Left ventricle myocardium inferior (tissue), 1 donor: ENCODE results near the gene DYNC1LI1. TPM values are rescaled to one million over a fixed set of nuclear protein-coding genes. Genes with fewer than 3 reads are reported as not detected.
A peak's percentile ranks its signal among the peaks of the same experiment; 100 is the strongest.

Experiments used
- DNase-seq: peaks from one replicate; pipeline ENCODE4 v3.0.0-alpha.2; 2020
- H3K27ac ChIP-seq: fragments of 200-600 bp; replicated peaks from 2 replicates; pipeline ENCODE4 v1.8.0; 2021
- H3K27me3 ChIP-seq: fragments of 200-600 bp; 2 replicates; pipeline ENCODE4 v1.8.0; 2021; ENCODE audit warnings: low read depth
- H3K36me3 ChIP-seq: fragments of 200-600 bp; 2 replicates; pipeline ENCODE4 v1.8.0; 2021
- H3K4me1 ChIP-seq: fragments of 200-600 bp; 2 replicates; pipeline ENCODE4 v1.8.0; 2021
- H3K4me3 ChIP-seq: fragments of 200-600 bp; 2 replicates; pipeline ENCODE4 v1.8.0; 2021; ENCODE audit warnings: mild to moderate bottlenecking, moderate library complexity
- H3K9me3 ChIP-seq: fragments of 200-600 bp; replicated peaks from 2 replicates; pipeline ENCODE4 v1.8.0; 2021
- intact Hi-C: fragments of 100-400 bp; cut with micrococcal nuclease; formaldehyde crosslinking; loops from one replicate; pipeline ENCODE4 v1.11.0; 2022
- total RNA-seq: library from RNA; stranded (reverse); fragmentation: NEBNext Ultra II Directional; extraction: Animal tissue kit (Norgen Biotek cat#: 25700); gene quantifications from one replicate; pipeline ENCODE4 v1.2.1, GENCODE V29; 2021
- TF ChIP-seq, protein P1 (sequence below): fragments of 200-600 bp; IDR thresholded peaks from 2 replicates; pipeline ENCODE4 v1.8.0; 2021; ENCODE audit warnings: antibody characterized with exemption, mild to moderate bottlenecking, borderline replicate concordance
- donor health status: DM: no; HTN: yes; CAD: no; lungs with severe emphysema.

Gene DYNC1LI1
- total RNA-seq, 1 donor from 2014 or later = 53.8 TPM

DNA sequence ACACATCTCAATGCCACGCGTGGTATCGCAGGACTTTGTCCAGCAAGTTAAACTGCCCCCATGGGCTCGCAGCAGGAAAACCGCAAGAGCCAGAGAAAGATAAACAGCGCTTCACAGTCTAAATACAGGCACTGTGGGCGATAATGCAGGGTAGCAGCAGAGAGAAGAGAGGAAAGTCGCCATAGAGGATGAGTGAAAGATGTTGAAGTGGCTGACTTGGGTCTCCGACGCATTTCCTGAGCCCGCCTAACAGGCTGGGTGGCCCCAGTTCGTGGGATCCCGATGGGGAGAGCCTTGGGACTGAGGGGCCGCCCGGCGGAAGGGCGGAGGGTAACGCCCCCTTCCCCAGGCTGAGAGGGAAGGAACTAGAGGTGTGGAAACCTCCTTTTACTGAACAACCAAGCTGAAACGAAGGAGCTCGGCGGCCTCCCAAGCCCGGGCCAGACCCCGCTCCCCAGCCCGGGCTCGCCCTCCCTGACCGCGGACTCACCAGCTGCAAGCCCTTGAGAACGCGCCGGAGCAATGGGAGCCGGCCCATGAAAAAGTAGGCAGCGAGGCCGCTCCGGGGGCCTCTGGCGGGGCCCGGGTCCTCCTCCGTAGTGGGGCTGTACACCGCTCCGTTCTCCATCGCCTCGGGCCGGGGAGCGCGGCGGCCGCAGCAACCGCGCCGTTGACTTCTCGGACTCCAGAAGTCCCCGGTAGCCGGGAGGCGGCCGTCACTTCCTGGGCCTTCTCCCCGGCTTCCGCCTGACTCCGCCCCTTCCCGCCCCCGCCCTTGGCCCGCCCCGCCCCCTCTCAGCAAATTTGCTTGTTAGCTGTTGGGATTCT lies 68.3 kb downstream of the DYNC1LI1 start, which contains the start of gene CMTM6:
Gene CMTM6 (minus strand): TSS at position 735 of the 828 bp plus-strand sequence. CDS start 107 bp downstream, at position 628.
- Histone ChIP-seq H3K4me3 (peak within 1 kb of the TSS; percentile 98), H3K9me3 (no peaks in the 10 kb centered on the region), H3K36me3 (no peaks in the 10 kb centered on the region), H3K27ac (peak within 1 kb of the TSS; percentile 98), H3K27me3 (no peaks in the 10 kb centered on the region), H3K4me1 (peaks cover 34% of the 10 kb centered on the region)
- intact Hi-C loops = no loop called here
- TF ChIP-seq, protein P1, sequence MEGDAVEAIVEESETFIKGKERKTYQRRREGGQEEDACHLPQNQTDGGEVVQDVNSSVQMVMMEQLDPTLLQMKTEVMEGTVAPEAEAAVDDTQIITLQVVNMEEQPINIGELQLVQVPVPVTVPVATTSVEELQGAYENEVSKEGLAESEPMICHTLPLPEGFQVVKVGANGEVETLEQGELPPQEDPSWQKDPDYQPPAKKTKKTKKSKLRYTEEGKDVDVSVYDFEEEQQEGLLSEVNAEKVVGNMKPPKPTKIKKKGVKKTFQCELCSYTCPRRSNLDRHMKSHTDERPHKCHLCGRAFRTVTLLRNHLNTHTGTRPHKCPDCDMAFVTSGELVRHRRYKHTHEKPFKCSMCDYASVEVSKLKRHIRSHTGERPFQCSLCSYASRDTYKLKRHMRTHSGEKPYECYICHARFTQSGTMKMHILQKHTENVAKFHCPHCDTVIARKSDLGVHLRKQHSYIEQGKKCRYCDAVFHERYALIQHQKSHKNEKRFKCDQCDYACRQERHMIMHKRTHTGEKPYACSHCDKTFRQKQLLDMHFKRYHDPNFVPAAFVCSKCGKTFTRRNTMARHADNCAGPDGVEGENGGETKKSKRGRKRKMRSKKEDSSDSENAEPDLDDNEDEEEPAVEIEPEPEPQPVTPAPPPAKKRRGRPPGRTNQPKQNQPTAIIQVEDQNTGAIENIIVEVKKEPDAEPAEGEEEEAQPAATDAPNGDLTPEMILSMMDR = no peak
- peak; percentile 86 for DNase-seq

DNA sequence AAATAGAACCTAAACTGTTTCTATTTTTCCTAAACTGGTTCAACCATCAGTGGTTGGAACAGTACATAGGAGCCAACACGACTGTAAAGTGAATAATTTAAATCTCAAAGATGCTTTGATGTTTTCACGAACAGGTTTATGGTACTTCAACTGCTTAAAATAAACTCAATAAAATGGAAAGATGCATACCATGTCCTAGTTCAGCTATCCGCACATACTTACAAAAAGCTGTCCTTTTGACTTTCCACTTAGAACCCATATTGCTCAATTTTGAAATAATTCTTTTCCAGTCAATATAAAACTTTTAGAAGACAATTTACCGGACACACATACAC lies 68.9 kb downstream of the DYNC1LI1 start:
- H3K4me1 ChIP-seq = peaks cover 34% of the 10 kb centered on the region
- no peaks in the 10 kb centered on the region for H3K9me3 ChIP-seq
- TF ChIP-seq, protein P1 = no peak
- peak overlapping the region; percentile 98 for H3K27ac ChIP-seq
- no peaks in the 10 kb centered on the region for H3K27me3 ChIP-seq
- intact Hi-C loops = no loop called here
- H3K36me3 ChIP-seq = no peaks in the 10 kb centered on the region
- peak overlapping the region; percentile 98 for H3K4me3 ChIP-seq
- DNase-seq = no peak

DNA sequence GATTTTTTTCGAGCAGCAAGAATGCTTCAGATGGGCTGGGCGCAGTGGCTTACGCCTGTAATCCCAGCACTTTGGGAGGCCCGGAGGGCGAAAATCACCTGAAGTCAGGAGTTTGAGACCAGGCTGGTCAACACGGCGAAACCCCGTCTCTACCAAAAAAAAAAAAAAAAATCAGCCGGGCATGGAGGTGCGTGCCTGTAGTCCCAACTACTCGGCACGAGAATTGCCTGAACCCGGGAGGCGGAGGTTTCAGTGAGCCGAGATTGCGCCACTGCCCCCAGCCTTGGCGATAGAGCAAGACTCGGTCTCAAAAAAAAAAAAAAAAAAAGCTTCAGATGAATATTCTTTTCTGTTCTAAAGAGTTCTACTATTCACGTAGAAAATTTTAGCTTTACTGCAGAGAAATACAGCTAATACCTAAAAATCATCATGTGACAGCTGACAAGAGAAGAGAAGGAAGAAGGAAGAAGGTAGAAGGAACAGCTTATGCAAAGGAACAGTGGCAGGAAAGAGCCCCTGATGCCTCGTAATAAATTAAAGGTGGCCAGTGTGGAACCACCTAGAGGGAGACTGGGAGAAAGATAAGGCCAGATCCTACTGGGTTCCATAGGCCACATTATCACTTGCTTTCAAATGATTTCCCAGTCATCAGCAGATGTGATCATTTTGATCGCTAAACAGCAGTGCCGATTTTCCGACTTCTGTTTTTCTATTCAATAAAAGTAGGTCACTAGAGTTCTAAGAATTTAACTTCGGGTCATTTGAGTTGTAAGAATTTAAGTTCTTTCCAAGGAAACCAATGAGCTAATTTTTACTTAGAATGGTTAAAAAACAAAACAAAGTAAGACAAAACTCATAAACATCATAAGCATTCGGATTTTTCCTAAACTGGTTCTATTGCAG lies 69.5 kb downstream of the DYNC1LI1 start:
- no peak for DNase-seq

DNA sequence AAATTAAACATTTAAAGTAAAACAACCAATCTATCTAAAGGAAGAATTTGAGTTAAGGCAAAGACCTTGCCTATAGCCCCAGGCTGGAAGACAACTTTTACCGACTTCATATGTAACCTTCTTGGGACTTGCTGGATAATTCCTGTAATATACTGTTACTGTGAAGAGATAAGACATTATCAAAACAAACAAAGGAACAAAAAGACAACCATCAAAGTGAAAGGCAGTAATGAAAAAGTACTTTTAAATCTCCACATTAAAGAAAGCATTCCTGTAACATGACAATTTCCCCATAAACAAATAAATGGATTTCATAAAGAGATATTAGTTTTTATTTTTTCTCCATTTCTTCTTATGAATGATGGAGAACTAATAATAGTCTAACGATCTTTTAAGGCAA lies 70.4 kb downstream of the DYNC1LI1 start:
- H3K27me3 ChIP-seq = no peaks in the 10 kb centered on the region
- TF ChIP-seq, protein P1 = no peak
- H3K4me3 ChIP-seq = no peak overlapping the region
- H3K27ac ChIP-seq = no peak overlapping the region
- no peaks in the 10 kb centered on the region for H3K9me3 ChIP-seq
- peaks cover 42% of the 10 kb centered on the region for H3K4me1 ChIP-seq
- H3K36me3 ChIP-seq = no peaks in the 10 kb centered on the region
- intact Hi-C loops = no loop called here
- DNase-seq = no peak

More for the DNA sequence above, 69.5 kb downstream of the DYNC1LI1 start:
- TF ChIP-seq, protein P1 = no peak
- no peaks in the 10 kb centered on the region for H3K9me3 ChIP-seq
- H3K36me3 ChIP-seq = no peaks in the 10 kb centered on the region
- peaks cover 34% of the 10 kb centered on the region for H3K4me1 ChIP-seq
- H3K27me3 ChIP-seq = no peaks in the 10 kb centered on the region
- H3K27ac ChIP-seq = peak overlapping the region; percentile 98
- H3K4me3 ChIP-seq = peak overlapping the region; percentile 98
- intact Hi-C loops = no loop called here

DNA sequence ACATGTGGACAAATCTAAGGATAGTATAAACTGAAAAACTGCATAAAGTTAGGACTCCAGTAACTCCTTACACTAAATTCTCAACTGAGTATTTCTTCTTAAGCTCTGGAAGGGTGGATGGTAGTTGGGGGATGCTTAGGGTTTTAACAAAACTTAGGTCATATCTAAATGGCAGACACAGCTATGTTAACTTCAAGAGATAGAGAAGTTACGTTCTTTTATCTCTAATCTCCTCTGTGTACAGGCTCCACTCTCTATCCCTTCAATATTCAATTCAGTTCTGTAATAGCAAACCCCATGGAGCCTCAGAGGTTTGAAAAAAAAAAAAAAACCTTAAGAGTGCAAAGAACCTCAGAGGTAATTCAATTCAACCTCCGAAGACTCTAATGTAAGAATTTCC lies 71.1 kb downstream of the DYNC1LI1 start:
- H3K4me1 ChIP-seq = peaks cover 48% of the 10 kb centered on the region
- intact Hi-C loops = no loop called here

More for the DNA sequence above, 71.1 kb downstream of the DYNC1LI1 start:
- Histone ChIP-seq H3K36me3 (no peaks in the 10 kb centered on the region), H3K27ac (no peak overlapping the region), H3K9me3 (no peaks in the 10 kb centered on the region), H3K27me3 (no peaks in the 10 kb centered on the region), H3K4me3 (no peak overlapping the region)
- DNase-seq = no peak
- TF ChIP-seq, protein P1 = no peak
